ENCODE measurements around the gene SHISA7.

Gene SHISA7

GRCh38 chr19:55385724-55386492, 57.2 kb downstream of the SHISA7 start, which contains the start of gene RPL28:
TSS of gene RPL28 (plus strand) at chr19:55385932. CDS start at chr19:55386358, 426 bp downstream.
- DNase-seq: peak; percentile 98 to 99

GRCh38 chr19:55384920-55385723, 58.0 kb downstream of the SHISA7 start:
- DNase-seq: peak; percentile 94 to 98

GRCh38 chr19:55384131-55384919, 58.8 kb downstream of the SHISA7 start, which contains the start of gene TMEM238:
TSS of gene TMEM238 (minus strand) at chr19:55384292. CDS start at chr19:55384259, 33 bp downstream.
- peak in 1 of 2 experiments; percentile 76 for DNase-seq

- peak; percentile 55 to 76 for DNase-seq
These were observed 59.6 kb downstream of the SHISA7 start for GRCh38 chr19:55383279-55384130.

- DNase-seq: no peak
These were observed 60.5 kb downstream of the SHISA7 start for GRCh38 chr19:55382522-55383054.

- no peak for DNase-seq
These were observed 61.1 kb downstream of the SHISA7 start for GRCh38 chr19:55382013-55382412.

GRCh38 chr19:55379174-55379573, 63.9 kb downstream of the SHISA7 start:
- DNase-seq: no peak

All from NCI-H1930 (cell line).